CD14-positive monocyte (primary cell): Measurements from ENCODE around the gene LRRFIP1. TPM values are rescaled to one million over a fixed set of nuclear protein-coding genes. Genes with fewer than 3 reads are reported as not detected.

Experiments used
- DNase-seq, 3 donors: peaks; one replicate each; pipeline ENCODE4 v3.0.0-alpha.2; 2011 to 2022
- H2AFZ ChIP-seq: 2 replicates; pipeline ENCODE4 v1.6.0; 2012; ENCODE audit warnings: mild to moderate bottlenecking, low read depth, low read length, inconsistent platforms; ENCODE audit not compliant: insufficient read depth, poor library complexity, severe bottlenecking
- H3K27ac ChIP-seq, 2 donors: 1 replicate in 1 of 2; 2 replicates in 1 of 2; pipeline ENCODE4 v1.5.1; 2012 to 2013; ENCODE audit warnings: low read length in 2 of 2, control low read depth in 1 of 2, inconsistent platforms in 1 of 2, low read depth in 1 of 2, mild to moderate bottlenecking in 1 of 2
- H3K27me3 ChIP-seq, 2 donors: one replicate each; pipeline versions ENCODE4 v1.6.0 to v1.6.1; 2011 to 2013; ENCODE audit warnings: low read length in 2 of 2; ENCODE audit not compliant: control insufficient read depth in 2 of 2, insufficient read depth in 2 of 2
- H3K36me3 ChIP-seq, 2 donors: replicated peaks in 1 of 2; 1 replicate in 1 of 2; 2 replicates in 1 of 2; pipeline versions ENCODE4 v1.5.1 to v1.6.1; 2012 to 2013; ENCODE audit warnings: low read length in 2 of 2, control low read depth in 1 of 2, inconsistent platforms in 1 of 2, mild to moderate bottlenecking in 1 of 2; ENCODE audit not compliant: insufficient read depth in 2 of 2, control insufficient read depth in 1 of 2
- H3K4me1 ChIP-seq, 2 donors: 1 replicate in 1 of 2; 2 replicates in 1 of 2; pipeline versions ENCODE4 v1.5.1 to v1.6.1; 2012 to 2013; ENCODE audit warnings: low read length in 2 of 2, control low read depth in 1 of 2, inconsistent platforms in 1 of 2, mild to moderate bottlenecking in 1 of 2, moderate library complexity in 1 of 2; ENCODE audit not compliant: insufficient read depth in 2 of 2, control insufficient read depth in 1 of 2
- H3K4me2 ChIP-seq: replicated peaks from 2 replicates; pipeline ENCODE3; 2012; ENCODE audit warnings: low read length, moderate library complexity, mild to moderate bottlenecking; ENCODE audit not compliant: poor library complexity, severe bottlenecking; ENCODE audit errors: extremely low read depth
- H3K4me3 ChIP-seq, 3 experiments: fragments of 200-600 bp in 1 of 3; sonication (generic) in 1 of 3; replicated peaks in 1 of 3; 1 replicate in 2 of 3; 2 replicates in 1 of 3; pipeline ENCODE4 v1.5.1; 2011 to 2013; ENCODE audit warnings: low read length in 3 of 3, mild to moderate bottlenecking in 3 of 3, control low read depth in 2 of 3, low read depth in 2 of 3, inconsistent platforms in 1 of 3, moderate library complexity in 1 of 3
- H3K79me2 ChIP-seq: 2 replicates; pipeline ENCODE4 v1.6.0; 2012; ENCODE audit warnings: mild to moderate bottlenecking, control low read depth, inconsistent platforms, low read length, moderate library complexity; ENCODE audit not compliant: insufficient read depth
- H3K9ac ChIP-seq: 2 replicates; pipeline ENCODE4 v1.6.0; 2017; ENCODE audit warnings: low read length, mild to moderate bottlenecking; ENCODE audit not compliant: insufficient read depth, poor library complexity, severe bottlenecking
- H3K9me3 ChIP-seq, 2 donors: replicated peaks in 1 of 2; 1 replicate in 1 of 2; 2 replicates in 1 of 2; pipeline versions ENCODE4 v1.5.1 to v1.6.1; 2012 to 2013; ENCODE audit warnings: low read length in 2 of 2, control low read depth in 1 of 2; ENCODE audit not compliant: control insufficient read depth in 1 of 2, insufficient read depth in 1 of 2
- H4K20me1 ChIP-seq: 2 replicates; pipeline ENCODE4 v1.6.0; 2012; ENCODE audit warnings: mild to moderate bottlenecking, low read length, control low read depth, moderate library complexity; ENCODE audit not compliant: insufficient read depth
- H3K27ac Mint-ChIP-seq, 7 donors: one replicate each; pipeline ENCODE4 v1.8.0; 2020; ENCODE audit warnings: mild to moderate bottlenecking in 7 of 7, mixed read lengths in 7 of 7, moderate library complexity in 6 of 7, inconsistent platforms in 2 of 7
- H3K27me3 Mint-ChIP-seq, 3 donors: one replicate each; pipeline ENCODE4 v1.8.0; 2021 to 2022; ENCODE audit warnings: low read depth in 3 of 3, mild to moderate bottlenecking in 3 of 3, mixed read lengths in 3 of 3, moderate library complexity in 3 of 3, inconsistent platforms in 1 of 3
- H3K36me3 Mint-ChIP-seq, 2 donors: one replicate each; pipeline ENCODE4 v1.8.0; 2020; ENCODE audit warnings: mixed read lengths in 2 of 2, inconsistent platforms in 1 of 2, mild to moderate bottlenecking in 1 of 2
- H3K4me1 Mint-ChIP-seq: one replicate; pipeline ENCODE4 v1.8.0; 2020; ENCODE audit warnings: mild to moderate bottlenecking, mixed read lengths
- H3K4me3 Mint-ChIP-seq, 2 donors: one replicate each; pipeline ENCODE4 v1.8.0; 2020; ENCODE audit warnings: mild to moderate bottlenecking in 2 of 2, mixed read lengths in 2 of 2, moderate library complexity in 1 of 2
- H3K9me3 Mint-ChIP-seq, 7 donors: one replicate each; pipeline ENCODE4 v1.8.0; 2020 to 2022; ENCODE audit warnings: mixed read lengths in 7 of 7, mild to moderate bottlenecking in 6 of 7, moderate library complexity in 6 of 7, inconsistent platforms in 2 of 7
- CTCF ChIP-seq: fragments of 200-600 bp; IDR thresholded peaks from one replicate; pipeline ENCODE4 v1.8.0; 2022; ENCODE audit warnings: antibody characterized with exemption, mild to moderate bottlenecking
- WGBS: methylation state at CpG from one replicate; pipeline ENCODE4 v1.1.5; 2013; ENCODE audit warnings: missing lambda C conversion rate; ENCODE audit not compliant: insufficient coverage; 5-methylcytosine and 5-hydroxymethylcytosine counted together
- intact Hi-C, 2 donors: fragments of 100-400 bp; cut with micrococcal nuclease; formaldehyde crosslinking; loops; one replicate each; pipeline versions ENCODE4 v1.15.0 to v1.15.1; 2023
- polyA plus RNA-seq, 3 donors: library from polyadenylated mRNA; depleted of rRNA in 1 of 3; unstranded in 2 of 3; stranded (reverse) in 1 of 3; fragments of 300-500 nt in 2 of 3; fragments of >200 nt in 1 of 3; fragmentation: Illumina TruSeq in 2 of 3; gene quantifications; 1 replicate in 2 of 3; 2 replicates in 1 of 3; pipeline ENCODE4 v1.2.3, GENCODE V29; 2012 to 2021

LRRFIP1 gene
- polyA plus RNA-seq, 3 donors: 67.3 to 148 (median 98.3) TPM

- Mint-ChIP-seq H3K27me3 (peaks cover 2 to 4% (median 3%) of the 10 kb centered on the region in 3 donors), H3K9me3 (peaks cover 12 to 22% (median 17%) of the 10 kb centered on the region in 7 donors), H3K36me3 (peaks cover 0 to 21% of the 10 kb centered on the region in 2 donors), H3K4me3 (no peak overlapping the region), H3K27ac (no peak overlapping the region), H3K4me1 (peaks cover 10% of the 10 kb centered on the region)
- H3K27ac ChIP-seq: no peak overlapping the region
- H3K27me3 ChIP-seq: no peaks in the 10 kb centered on the region
- H3K4me3 ChIP-seq: no peak overlapping the region
- H3K4me2 ChIP-seq: no peak overlapping the region
- no peak overlapping the region for H3K9ac ChIP-seq
- H3K36me3 ChIP-seq: no peaks in the 10 kb centered on the region
- H3K9me3 ChIP-seq: peaks cover 13 to 20% of the 10 kb centered on the region in 2 donors
- H3K79me2 ChIP-seq: no peaks in the 10 kb centered on the region
- TF ChIP-seq CTCF: no peak
- no peak overlapping the region for H2AFZ ChIP-seq
- 98% methylated on average over 7 of the region's 9 CpGs for WGBS
- peaks cover 3% of the 10 kb centered on the region for H4K20me1 ChIP-seq
- peaks cover 0 to 3% of the 10 kb centered on the region in 2 donors for H3K4me1 ChIP-seq
- no peak for DNase-seq
- intact Hi-C loops: no loop called here
These were observed 20.6 kb downstream of the LRRFIP1 start for GRCh38 chr2:237648016-237648381.

DNA sequence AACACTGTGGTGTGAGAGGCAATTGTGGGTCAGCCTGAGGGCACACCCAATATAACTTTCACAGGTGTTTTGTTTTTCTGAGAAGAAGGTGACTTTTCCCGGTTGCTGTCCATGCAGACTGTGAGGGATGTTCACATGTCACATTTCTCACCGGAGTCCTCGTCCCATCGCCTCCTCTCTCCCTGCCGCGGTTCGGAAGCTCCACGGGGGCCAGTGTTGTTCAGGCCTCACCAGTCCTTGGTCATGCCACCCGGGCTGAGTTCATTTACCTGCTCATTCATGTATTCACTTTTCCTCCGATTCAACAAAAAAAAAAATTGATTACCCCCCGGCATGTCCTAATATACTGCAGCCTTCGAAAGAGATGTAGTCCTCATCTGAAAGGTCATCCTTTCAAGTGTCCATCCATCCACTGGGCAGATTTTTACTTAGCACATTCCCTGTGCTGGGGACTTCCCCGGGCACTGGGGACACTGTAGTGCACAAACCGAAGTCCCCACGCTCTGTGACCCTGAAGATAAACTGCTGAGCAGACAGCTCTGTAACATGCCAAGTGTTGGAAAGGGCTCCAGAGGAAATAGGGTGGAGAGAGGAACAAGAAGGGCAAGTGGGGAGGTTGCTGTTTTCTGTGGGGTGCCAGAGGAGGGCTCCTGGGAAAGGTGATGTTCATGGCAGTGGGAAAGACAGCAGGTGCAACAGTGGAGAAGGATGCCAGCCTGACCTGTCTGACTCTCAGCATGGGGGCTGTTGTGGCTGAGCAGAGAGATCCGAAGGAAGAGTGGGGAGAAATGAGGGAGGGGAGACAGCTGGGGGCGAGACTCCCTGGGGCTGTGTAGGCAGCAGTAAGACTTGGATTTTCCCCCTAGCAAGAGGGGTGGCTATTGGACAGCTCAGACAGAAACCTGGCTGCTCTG lies 22.4 kb downstream of the LRRFIP1 start:
- intact Hi-C loops: no loop called here
- peaks cover 0 to 19% of the 10 kb centered on the region in 2 donors for H3K36me3 Mint-ChIP-seq
- H3K4me3 ChIP-seq: no peak overlapping the region
- no peaks in the 10 kb centered on the region for H3K79me2 ChIP-seq
- H3K27ac ChIP-seq: no peak overlapping the region
- H3K27me3 Mint-ChIP-seq: peaks cover 2 to 3% (median 2%) of the 10 kb centered on the region in 3 donors
- peaks cover 0 to 3% of the 10 kb centered on the region in 2 donors for H3K4me1 ChIP-seq
- H3K27ac Mint-ChIP-seq: no peak overlapping the region
- H3K27me3 ChIP-seq: no peaks in the 10 kb centered on the region
- no peaks in the 10 kb centered on the region for H3K36me3 ChIP-seq
- H3K4me1 Mint-ChIP-seq: peaks cover 10% of the 10 kb centered on the region
- no peak for DNase-seq
- 100% methylated on average over 10 of the region's 17 CpGs for WGBS
- no peak overlapping the region for H3K4me3 Mint-ChIP-seq
- H3K9me3 Mint-ChIP-seq: peaks cover 14 to 35% (median 24%) of the 10 kb centered on the region in 7 donors
- H2AFZ ChIP-seq: no peak overlapping the region
- H3K9ac ChIP-seq: no peak overlapping the region
- peaks cover 3% of the 10 kb centered on the region for H4K20me1 ChIP-seq
- H3K4me2 ChIP-seq: no peak overlapping the region
- H3K9me3 ChIP-seq: peaks cover 15 to 21% of the 10 kb centered on the region in 2 donors
- TF ChIP-seq CTCF: no peak
